ENCODE results near the gene NEK5. TPM values are rescaled to one million over a fixed set of nuclear protein-coding genes. Genes with fewer than 3 reads are reported as not detected.

Gene NEK5
- polyA plus RNA-seq, 1 donor = 2.3 TPM

DNA sequence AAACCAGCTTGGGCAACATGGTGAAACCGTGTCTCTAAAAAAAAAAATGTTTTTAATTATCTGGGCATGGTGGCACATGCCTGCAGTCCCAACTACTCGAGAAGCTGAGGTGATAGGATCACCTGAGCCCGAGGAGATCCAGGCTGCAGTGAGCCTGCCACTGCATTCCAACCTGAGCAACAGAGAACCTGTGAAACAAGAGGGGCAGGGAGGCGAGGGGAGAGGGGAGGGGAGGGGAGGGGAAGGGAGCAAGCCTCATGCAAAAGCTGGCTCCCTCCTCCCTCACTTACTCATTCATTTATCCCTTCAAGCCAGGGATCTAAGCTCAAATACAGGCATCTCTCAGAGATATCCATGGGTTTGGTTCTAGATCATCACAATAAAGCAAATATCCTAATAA is 126.5 kb downstream of the NEK5 start:
- Histone ChIP-seq H3K36me3 (ENCODE audit: control insufficient read depth, insufficient read depth, low read length) (no peaks in the 10 kb centered on the region), H3K4me3 (ENCODE audit: low read length) (no peak overlapping the region), H3K27ac (ENCODE audit: low read length) (no peak overlapping the region), H3K9me3 (ENCODE audit: control insufficient read depth, low read depth, low read length) (no peaks in the 10 kb centered on the region), H3K4me1 (ENCODE audit: control insufficient read depth, insufficient read depth, low read length) (peaks cover 53% of the 10 kb centered on the region), H3K27me3 (ENCODE audit: control insufficient read depth, insufficient read depth, low read length) (no peaks in the 10 kb centered on the region)
- no CpG with 5 or more reads among the region's 4 CpGs for WGBS (ENCODE audit: insufficient coverage, low lambda C conversion rate)
- DNase-seq = no peak

DNA sequence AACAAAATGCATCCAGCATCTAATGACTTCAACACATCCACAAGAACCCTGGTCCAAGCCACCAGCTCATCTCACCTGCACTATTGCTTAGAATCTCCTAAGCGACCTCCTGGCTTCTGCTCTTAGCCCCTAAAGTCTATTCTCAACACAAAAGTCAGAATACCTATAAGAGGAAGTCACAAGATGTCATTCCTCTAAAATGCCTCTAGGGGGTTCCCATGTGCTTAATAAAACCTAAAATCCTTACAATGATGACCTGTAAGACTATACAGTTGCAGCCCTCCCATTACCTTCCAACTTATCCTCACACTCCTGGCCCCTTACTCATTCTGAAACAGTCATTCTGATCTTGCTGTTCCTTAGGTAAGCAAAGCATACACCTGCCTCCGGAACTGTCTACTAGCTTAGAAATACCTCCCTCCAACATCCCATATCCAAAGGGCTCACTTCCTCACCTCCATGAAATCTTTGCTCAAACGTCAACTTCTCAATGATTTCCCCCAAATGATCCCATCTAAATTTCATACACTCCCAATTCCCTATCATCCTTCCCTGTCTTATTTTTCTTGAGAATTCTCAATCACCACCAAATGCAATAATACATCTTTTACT is 127.6 kb downstream of the NEK5 start:
- H3K9me3 ChIP-seq (ENCODE audit: control insufficient read depth, low read depth, low read length) = no peaks in the 10 kb centered on the region
- WGBS (ENCODE audit: insufficient coverage, low lambda C conversion rate) = 80% methylated on average over 2 of the region's 3 CpGs
- no peak for DNase-seq
- H3K4me3 ChIP-seq (ENCODE audit: low read length) = no peak overlapping the region
- no peaks in the 10 kb centered on the region for H3K27me3 ChIP-seq (ENCODE audit: control insufficient read depth, insufficient read depth, low read length)
- no peaks in the 10 kb centered on the region for H3K36me3 ChIP-seq (ENCODE audit: control insufficient read depth, insufficient read depth, low read length)
- H3K27ac ChIP-seq (ENCODE audit: low read length) = no peak overlapping the region
- peaks cover 57% of the 10 kb centered on the region for H3K4me1 ChIP-seq (ENCODE audit: control insufficient read depth, insufficient read depth, low read length)

DNA sequence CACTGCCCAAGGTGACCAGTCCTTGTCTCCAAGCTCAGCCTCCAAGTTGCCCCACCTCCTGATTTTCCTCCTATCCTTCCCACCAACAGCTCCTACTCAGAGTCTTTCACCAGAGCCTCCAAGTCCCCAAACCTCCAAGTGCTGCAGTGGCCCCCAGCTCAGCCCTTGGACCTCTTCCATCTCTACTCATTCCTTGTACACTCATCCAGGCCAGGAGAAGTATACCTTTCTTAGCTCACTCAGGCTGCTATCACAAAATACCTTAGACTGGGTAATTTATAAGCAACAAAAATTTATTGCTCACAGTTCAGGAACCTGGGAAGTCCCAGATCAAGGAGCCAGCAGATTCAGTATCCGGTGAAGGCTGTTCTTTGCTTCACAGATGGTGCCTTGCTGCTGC is 129.0 kb downstream of the NEK5 start:
- Histone ChIP-seq H3K4me3 (ENCODE audit: low read length) (no peak overlapping the region), H3K27ac (ENCODE audit: low read length) (peak overlapping the region; percentile 66), H3K4me1 (ENCODE audit: control insufficient read depth, insufficient read depth, low read length) (peaks cover 59% of the 10 kb centered on the region), H3K27me3 (ENCODE audit: control insufficient read depth, insufficient read depth, low read length) (no peaks in the 10 kb centered on the region), H3K36me3 (ENCODE audit: control insufficient read depth, insufficient read depth, low read length) (no peaks in the 10 kb centered on the region), H3K9me3 (ENCODE audit: control insufficient read depth, low read depth, low read length) (no peaks in the 10 kb centered on the region)
- WGBS (ENCODE audit: insufficient coverage, low lambda C conversion rate) = no CpG with 5 or more reads among the region's 1 CpG
- peak in 1 of 2 donors; percentile 54 for DNase-seq

DNA sequence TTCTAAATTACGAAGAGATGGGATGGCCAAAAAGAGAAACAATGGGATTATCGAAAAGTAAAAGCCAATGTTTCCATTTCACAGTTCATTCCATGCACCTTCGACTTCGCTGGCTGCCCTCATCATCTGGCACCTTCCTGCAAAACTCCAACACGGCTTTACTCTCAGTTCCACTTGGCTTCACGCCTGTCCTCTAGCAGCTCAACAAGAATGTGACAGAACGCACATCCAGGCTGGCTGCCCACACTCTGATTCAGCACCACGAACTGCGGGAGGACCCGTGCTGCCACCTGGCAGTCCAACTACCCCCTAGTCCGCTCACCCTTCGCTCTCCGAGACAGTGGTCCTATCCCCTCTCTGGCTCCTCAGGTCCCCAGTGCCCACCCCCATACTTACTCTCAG is 129.4 kb downstream of the NEK5 start:
- Histone ChIP-seq H3K27ac (ENCODE audit: low read length) (peak overlapping the region; percentile 66), H3K36me3 (ENCODE audit: control insufficient read depth, insufficient read depth, low read length) (no peaks in the 10 kb centered on the region), H3K27me3 (ENCODE audit: control insufficient read depth, insufficient read depth, low read length) (no peaks in the 10 kb centered on the region), H3K4me1 (ENCODE audit: control insufficient read depth, insufficient read depth, low read length) (peaks cover 55% of the 10 kb centered on the region), H3K4me3 (ENCODE audit: low read length) (no peak overlapping the region), H3K9me3 (ENCODE audit: control insufficient read depth, low read depth, low read length) (no peaks in the 10 kb centered on the region)
- no peak for DNase-seq
- 29% methylated on average over 1 of the region's 13 CpGs for WGBS (ENCODE audit: insufficient coverage, low lambda C conversion rate)

DNA sequence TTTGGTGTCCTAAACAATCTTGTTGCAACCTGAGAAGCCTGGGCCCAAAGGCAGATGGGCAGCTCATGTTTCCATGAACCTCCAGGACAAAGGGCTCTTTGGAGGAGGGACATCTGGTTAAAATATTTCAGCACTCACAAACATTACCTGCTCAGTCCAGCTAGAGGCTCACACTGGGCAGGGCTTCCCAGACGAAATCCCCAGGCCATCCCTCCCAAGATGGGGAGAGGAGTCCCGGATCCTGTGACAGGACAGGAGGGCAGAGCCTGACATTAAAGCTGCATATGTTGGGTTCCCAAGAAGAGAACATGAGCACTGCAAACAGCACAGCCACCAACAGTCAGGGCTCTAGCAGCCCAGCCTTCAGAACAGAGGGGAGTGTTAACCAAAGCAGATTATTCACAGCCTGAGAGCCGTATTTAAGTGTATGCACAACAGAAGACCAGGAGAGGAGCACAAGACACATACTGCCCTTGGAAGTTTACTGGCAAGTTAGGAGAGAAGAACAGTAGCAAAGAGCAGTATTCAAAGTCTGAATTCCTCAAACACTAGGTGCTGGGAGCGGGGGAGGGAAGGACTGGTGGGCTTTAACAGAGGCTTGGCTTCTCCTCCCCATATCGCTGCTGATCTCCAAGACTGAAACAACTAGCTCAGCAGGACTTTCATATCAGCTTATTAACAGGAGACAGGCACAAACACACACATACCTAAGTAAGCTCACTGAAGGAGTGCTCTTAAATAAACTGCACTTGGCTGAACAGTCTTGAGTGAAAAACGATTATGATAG is 130.0 kb downstream of the NEK5 start:
- WGBS (ENCODE audit: insufficient coverage, low lambda C conversion rate) = 20% methylated on average over 1 of the region's 6 CpGs
- no peak overlapping the region for H3K4me3 ChIP-seq (ENCODE audit: low read length)
- peak in 1 of 2 donors; percentile 55 for DNase-seq
- no peaks in the 10 kb centered on the region for H3K27me3 ChIP-seq (ENCODE audit: control insufficient read depth, insufficient read depth, low read length)
- H3K27ac ChIP-seq (ENCODE audit: low read length) = peak overlapping the region; percentile 66
- no peaks in the 10 kb centered on the region for H3K9me3 ChIP-seq (ENCODE audit: control insufficient read depth, low read depth, low read length)
- peaks cover 49% of the 10 kb centered on the region for H3K4me1 ChIP-seq (ENCODE audit: control insufficient read depth, insufficient read depth, low read length)
- H3K36me3 ChIP-seq (ENCODE audit: control insufficient read depth, insufficient read depth, low read length) = no peaks in the 10 kb centered on the region

DNA sequence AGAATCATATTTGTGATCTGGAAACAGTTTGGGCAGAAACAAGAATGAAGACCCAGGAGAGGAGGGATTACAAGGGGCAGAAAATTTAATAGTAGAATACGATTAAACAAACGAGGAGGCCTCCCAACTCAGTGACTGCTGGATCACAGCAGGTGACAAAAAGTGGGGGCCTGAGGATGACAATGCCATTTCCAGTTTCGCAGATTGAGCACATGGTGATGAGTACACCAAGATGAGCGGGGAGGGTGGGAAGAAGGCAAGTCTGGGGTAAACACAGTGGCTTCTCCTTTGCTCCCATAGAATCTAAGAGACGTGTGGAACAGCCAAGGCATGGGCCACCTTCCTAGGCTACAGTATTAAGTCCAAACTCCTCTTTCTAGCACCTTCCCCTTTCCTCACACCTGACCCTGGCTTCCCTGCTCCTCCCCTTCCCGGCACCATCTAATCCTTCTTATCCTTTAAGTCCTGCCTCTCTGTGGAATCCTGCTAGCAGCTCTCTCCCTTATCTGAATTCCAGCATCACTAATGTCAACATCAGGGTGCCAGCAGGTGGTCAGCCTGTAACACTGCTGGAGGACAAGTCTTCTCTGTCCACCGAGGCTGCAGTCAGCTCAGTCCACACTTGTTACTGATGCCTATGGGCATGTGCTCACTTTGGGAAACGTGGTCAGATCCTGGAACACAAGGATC is 131.1 kb downstream of the NEK5 start:
- peak; percentile 67 to 87 for DNase-seq
- WGBS (ENCODE audit: insufficient coverage, low lambda C conversion rate) = 17% methylated on average over 2 of the region's 8 CpGs

DNA sequence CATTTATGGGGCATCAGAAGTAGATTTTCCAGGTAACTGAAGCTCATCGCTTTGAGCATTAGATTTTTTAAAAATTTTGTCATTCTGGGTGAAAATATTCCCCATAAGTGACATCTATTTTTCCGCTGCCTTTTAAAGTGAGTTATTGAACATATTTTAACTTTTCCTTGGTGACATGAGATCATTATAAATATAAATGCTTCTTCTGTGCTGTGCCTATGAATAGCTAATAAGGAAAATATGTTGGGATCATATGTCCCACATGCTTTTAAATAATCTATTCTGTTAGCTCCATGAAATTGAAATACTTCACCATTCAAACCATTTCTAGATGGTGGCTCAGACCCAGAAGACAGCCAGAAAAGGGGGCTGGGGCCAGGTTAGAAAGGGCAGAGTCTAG is 131.7 kb downstream of the NEK5 start:
- peaks cover 46% of the 10 kb centered on the region for H3K4me1 ChIP-seq (ENCODE audit: control insufficient read depth, insufficient read depth, low read length)
- DNase-seq = no peak
- WGBS (ENCODE audit: insufficient coverage, low lambda C conversion rate) = no CpG with 5 or more reads among the region's 2 CpGs
- H3K36me3 ChIP-seq (ENCODE audit: control insufficient read depth, insufficient read depth, low read length) = no peaks in the 10 kb centered on the region
- H3K4me3 ChIP-seq (ENCODE audit: low read length) = no peak overlapping the region
- peak overlapping the region; percentile 69 for H3K27ac ChIP-seq (ENCODE audit: low read length)
- no peaks in the 10 kb centered on the region for H3K27me3 ChIP-seq (ENCODE audit: control insufficient read depth, insufficient read depth, low read length)
- H3K9me3 ChIP-seq (ENCODE audit: control insufficient read depth, low read depth, low read length) = no peaks in the 10 kb centered on the region

More for the DNA sequence above, 131.1 kb downstream of the NEK5 start:
- Histone ChIP-seq H3K36me3 (ENCODE audit: control insufficient read depth, insufficient read depth, low read length) (no peaks in the 10 kb centered on the region), H3K27ac (ENCODE audit: low read length) (peak overlapping the region; percentile 69), H3K27me3 (ENCODE audit: control insufficient read depth, insufficient read depth, low read length) (no peaks in the 10 kb centered on the region), H3K4me3 (ENCODE audit: low read length) (no peak overlapping the region), H3K9me3 (ENCODE audit: control insufficient read depth, low read depth, low read length) (no peaks in the 10 kb centered on the region), H3K4me1 (ENCODE audit: control insufficient read depth, insufficient read depth, low read length) (peaks cover 46% of the 10 kb centered on the region)

DNA sequence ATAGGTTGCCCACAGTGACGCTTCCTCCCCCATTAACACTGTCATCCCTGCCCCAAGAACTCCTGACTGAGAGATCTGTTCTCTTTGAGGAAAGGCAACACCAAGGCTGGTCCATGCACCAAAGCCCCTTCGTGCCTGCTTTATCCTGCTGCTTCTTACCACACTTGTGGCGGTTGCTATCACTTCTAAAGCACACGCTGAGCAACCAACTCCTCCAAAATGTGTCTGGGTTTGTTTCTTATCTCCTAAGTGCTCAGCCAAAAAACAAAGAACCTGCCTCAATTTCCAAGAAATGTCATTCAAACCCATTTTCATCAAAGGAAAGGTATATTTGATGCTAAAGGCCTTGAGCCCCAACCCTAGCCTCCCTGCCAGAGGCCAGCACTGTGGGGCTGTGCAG is 132.2 kb downstream of the NEK5 start:
- Histone ChIP-seq H3K27ac (ENCODE audit: low read length) (no peak overlapping the region), H3K4me1 (ENCODE audit: control insufficient read depth, insufficient read depth, low read length) (peaks cover 46% of the 10 kb centered on the region), H3K9me3 (ENCODE audit: control insufficient read depth, low read depth, low read length) (no peaks in the 10 kb centered on the region), H3K27me3 (ENCODE audit: control insufficient read depth, insufficient read depth, low read length) (no peaks in the 10 kb centered on the region), H3K4me3 (ENCODE audit: low read length) (no peak overlapping the region), H3K36me3 (ENCODE audit: control insufficient read depth, insufficient read depth, low read length) (no peaks in the 10 kb centered on the region)
- no CpG with 5 or more reads among the region's 4 CpGs for WGBS (ENCODE audit: insufficient coverage, low lambda C conversion rate)
- no peak for DNase-seq

DNA sequence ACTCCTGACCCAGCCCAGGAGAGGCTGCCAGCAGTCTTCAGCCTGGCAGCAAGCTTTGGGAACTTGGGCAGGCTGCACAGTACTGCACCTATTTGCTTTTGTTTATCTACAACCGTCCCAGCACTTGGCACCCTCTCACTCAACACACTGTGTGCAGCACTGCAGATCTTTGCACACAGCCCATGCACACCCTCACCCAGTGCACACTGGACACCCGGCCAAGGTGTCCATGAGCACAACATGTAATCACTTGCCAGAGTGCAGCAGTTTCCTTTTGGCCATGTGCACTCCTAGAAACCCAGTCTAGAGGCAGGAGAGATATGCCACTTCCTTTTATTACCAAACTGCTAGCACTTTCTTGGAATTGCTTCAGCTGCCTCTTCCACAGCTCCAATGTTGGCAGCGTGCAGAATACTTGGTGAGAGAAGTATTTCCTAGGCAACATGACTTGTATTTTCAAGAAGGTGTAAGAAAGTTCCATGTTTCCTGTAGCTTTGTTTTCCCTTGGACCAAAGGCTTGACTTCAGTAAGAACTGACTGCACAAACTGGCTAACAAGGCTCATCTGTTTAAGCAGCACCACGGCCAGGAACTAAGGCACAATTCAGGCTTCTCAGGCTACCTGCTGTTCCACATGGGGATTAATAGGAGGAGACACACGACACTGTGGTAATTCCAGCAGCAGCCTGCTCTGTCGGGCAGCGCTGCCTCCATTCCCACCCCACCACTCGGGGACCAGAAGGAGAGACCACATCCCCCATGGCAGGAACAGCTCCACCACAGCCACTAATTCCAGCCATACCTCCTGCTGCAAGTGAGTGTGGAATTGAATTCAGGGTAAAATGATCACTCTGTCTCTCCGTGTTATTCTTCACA is 133.0 kb downstream of the NEK5 start:
- Histone ChIP-seq H3K36me3 (ENCODE audit: control insufficient read depth, insufficient read depth, low read length) (no peaks in the 10 kb centered on the region), H3K4me1 (ENCODE audit: control insufficient read depth, insufficient read depth, low read length) (peaks cover 46% of the 10 kb centered on the region), H3K9me3 (ENCODE audit: control insufficient read depth, low read depth, low read length) (no peaks in the 10 kb centered on the region), H3K4me3 (ENCODE audit: low read length) (no peak overlapping the region), H3K27me3 (ENCODE audit: control insufficient read depth, insufficient read depth, low read length) (no peaks in the 10 kb centered on the region), H3K27ac (ENCODE audit: low read length) (peak overlapping the region; percentile 21)
- no CpG with 5 or more reads among the region's 9 CpGs for WGBS (ENCODE audit: insufficient coverage, low lambda C conversion rate)
- peak in 1 of 2 donors; percentile 63 for DNase-seq

DNA sequence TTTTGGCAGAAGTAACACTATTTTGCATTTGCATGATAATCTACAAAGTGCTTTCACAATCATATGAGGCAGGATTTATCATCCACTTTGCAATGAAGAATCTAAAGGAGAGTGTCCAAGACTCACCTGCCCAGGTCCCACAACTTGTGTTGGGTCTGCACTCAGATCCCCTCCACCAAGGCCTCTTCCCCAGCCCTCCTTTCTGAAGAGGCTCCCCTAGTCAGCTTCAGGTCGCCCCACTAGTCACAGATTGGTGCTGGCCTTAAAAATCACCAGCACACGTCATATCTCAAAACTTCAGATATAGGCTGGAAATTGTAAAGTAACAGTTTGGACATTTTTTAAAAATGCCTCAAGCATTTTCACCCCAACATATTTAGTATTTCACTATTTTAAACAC is 135.2 kb downstream of the NEK5 start:
- Histone ChIP-seq H3K27me3 (ENCODE audit: control insufficient read depth, insufficient read depth, low read length) (no peaks in the 10 kb centered on the region), H3K9me3 (ENCODE audit: control insufficient read depth, low read depth, low read length) (no peaks in the 10 kb centered on the region), H3K27ac (ENCODE audit: low read length) (no peak overlapping the region), H3K36me3 (ENCODE audit: control insufficient read depth, insufficient read depth, low read length) (no peaks in the 10 kb centered on the region), H3K4me3 (ENCODE audit: low read length) (no peak overlapping the region), H3K4me1 (ENCODE audit: control insufficient read depth, insufficient read depth, low read length) (peaks cover 30% of the 10 kb centered on the region)
- no peak for DNase-seq
- 83% methylated on average over 1 of the region's 2 CpGs for WGBS (ENCODE audit: insufficient coverage, low lambda C conversion rate)

Measured in large intestine (tissue), 3 donors.